ENCODE data around the gene VIPR2. TPM values are rescaled to one million over a fixed set of nuclear protein-coding genes. Genes with fewer than 3 reads are reported as not detected.
"Not testable (repeated sequence)": the region's sequence is repeated elsewhere in the genome, so short reads cannot be mapped to it uniquely, and the experiment has no call there.

VIPR2 gene
- polyA plus RNA-seq, 1 donor, result 2.6 TPM

DNA sequence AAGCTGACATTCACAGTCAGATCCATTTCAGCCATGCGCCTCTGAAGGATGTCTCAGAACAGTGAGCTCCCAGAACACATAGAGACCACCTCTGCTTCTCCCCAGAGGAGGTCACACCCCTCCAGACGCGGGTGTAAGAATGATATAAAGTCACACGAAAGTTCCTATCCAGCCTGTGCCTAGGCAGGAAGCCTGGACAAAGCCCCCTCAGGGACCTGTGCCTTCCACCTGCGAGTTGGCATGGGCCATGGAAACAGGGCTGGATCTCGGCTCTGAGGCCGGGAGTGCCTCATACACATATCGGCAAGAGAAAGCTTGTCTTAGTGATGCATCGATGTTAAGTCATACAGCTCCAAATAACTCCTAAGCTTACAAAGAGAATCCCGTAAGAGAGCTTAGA, 5.0 kb downstream of the VIPR2 start:
- no peak for DNase-seq

DNA sequence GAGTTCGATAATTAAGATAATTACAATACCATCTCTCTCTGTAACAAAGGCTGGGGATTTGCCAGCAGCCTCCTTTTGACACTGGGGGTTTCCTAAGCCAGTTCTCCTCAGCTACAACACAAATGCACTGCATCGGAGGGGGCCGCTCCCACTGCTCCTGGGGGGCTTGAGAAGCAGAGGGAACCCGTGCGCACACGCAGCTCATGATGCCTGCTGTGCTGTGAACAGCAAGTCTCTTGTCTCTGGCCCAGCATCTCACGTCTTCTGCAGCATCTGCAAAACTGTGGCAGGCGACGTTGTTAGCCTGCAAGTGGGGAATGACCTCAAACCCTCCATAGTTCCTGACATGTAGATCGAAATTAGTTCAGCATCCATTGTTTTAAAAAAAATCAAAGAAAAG, 5.5 kb downstream of the VIPR2 start:
- no peak for DNase-seq

DNA sequence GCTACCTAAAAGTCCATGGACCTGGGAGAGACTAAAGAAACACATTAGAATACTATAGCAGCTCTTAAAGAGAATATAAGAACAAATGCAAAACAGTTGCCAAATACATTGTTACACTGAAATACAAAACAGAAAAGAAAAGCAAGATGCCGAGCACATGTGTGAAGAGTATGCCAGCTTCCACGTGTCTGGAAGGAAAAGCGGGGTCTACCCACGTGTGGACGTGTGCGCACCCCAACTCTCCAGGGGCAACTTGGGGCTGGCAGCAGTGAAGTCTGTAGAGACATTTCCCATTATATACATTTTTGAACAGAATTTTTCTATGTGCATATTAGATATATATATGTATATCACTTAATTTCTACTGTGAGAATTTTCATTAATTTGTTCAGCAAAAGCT, 6.2 kb downstream of the VIPR2 start:
- no peak for DNase-seq

DNA sequence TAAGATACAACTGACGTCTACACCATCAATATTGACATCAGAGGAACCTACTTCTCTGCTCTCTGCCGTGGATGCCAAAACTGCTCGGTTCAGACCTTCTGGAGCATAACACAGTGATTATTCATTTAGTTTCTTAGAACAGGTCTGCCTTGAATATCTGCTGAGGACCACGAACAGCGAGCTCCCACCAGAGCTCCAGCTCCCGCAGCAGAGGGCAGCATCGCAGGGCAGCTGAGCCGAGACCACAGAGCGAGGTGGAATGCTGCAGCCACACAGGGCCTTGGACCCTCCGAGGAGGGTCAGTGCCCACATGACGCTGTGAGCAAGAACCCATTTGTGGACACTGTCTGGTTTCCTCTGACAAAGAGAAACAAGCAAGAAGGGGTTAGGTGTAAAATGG, 6.8 kb downstream of the VIPR2 start:
- no peak for DNase-seq

DNA sequence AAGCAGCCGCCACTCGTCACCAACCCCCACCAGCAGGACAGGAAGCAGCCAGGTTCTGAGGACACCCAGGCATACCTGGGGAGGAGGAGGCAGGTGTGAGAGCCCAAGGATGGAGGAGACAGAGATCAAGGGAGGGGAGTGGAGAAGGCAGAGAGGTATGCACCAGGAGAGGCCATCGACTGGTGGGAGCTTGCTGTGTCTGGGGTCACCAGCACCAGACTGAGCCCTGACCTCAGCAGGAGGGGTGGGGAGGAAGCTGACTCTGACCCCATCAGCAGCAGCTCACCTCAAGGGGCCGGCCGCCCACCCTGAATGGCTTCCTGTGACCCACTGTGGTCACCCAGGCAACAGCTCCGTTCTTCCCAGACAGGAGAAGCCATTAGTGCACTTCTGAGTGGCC, 7.8 kb downstream of the VIPR2 start:
- DNase-seq, result no peak

DNA sequence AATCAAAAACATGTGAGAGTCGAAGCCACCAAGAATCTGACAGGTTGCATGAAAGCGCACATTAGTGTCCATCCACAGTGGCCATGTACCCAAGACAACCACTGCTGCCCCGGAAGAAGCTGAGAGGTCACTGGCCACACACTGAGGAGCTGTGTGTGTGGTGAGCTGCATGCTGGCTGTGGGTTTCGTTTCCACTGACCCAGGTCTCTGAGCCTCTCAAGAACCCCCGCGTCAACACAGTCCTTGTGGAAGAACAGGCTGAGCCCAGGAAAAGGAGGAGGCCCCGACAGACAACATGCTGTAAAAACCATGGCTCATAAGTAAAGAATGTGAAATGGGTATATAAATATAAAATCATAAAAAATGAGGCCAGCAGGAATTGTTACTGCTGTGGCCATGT, 8.2 kb downstream of the VIPR2 start:
- no peak for DNase-seq

DNA sequence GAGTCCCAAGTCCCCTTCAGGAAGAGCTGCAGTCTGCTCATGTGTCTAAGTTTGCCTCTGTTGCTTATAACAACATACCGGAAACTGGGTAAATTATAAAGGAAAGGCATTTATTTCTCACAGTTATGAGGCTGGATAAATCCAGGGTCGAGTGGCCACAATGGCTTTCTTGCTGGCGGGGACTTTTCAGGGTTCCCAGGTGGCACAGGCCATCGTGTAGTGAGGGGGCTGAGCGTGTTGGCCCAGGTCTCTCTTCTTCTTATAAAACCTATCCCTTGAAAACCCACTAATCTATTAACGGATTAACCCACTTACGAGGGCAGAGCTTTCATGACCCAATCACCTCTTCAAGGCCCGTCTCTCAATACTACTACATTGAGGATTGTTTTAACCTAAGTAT, 8.7 kb downstream of the VIPR2 start:
- DNase-seq, result no peak

DNA sequence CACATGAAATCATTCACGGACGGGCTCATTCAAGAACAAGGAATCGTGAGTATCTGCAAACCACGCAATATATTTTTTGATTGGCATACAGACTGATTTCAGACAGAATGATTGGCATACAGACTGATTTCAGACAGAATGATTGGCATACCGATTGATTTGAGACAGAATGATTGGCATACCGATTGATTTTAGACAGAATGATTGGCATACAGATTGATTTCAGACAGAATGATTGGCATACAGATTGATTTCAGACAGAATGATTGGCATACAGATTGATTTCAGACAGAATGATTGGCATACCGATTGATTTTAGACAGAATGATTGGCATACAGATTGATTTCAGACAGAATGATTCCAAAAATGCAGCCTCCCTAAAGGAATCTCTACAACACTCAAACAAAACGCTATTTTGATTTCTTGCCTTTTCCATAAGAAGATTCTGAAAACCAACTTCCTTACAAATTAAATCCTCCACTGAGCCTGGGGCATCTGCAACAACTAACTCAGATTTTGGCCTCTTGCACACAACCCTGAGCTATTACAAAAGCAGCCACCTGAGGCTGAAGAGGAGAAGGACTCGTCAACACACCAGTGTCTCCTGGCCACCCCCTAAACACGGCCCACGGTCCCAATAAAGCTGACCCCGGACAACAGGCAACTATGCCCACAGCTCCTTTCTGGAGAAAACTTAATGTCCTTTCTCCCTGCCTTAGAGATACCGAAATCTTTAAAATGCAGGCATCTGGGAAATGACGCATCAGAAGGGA, 11.8 kb downstream of the VIPR2 start:
- not testable (repeated sequence) for DNase-seq

DNA sequence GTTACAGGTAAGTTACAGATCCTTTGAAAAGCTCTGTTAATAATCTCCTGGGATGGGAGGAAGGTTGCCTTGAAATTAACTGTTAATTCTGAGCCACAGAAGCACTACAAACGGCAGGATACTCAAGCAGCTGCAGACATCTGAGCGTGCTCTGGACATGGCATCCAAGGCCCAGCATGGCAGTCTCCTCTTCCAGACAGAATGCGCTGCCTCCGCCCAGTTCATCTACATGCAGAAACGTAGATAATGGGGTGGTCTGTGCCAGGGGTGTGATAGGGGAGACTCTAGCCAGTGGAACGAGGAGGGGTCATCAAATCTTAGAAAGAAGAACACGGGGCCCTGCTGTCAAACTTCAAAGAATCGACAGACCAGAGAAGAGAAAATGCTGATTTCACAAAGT, 13.8 kb downstream of the VIPR2 start:
- no peak for DNase-seq

DNA sequence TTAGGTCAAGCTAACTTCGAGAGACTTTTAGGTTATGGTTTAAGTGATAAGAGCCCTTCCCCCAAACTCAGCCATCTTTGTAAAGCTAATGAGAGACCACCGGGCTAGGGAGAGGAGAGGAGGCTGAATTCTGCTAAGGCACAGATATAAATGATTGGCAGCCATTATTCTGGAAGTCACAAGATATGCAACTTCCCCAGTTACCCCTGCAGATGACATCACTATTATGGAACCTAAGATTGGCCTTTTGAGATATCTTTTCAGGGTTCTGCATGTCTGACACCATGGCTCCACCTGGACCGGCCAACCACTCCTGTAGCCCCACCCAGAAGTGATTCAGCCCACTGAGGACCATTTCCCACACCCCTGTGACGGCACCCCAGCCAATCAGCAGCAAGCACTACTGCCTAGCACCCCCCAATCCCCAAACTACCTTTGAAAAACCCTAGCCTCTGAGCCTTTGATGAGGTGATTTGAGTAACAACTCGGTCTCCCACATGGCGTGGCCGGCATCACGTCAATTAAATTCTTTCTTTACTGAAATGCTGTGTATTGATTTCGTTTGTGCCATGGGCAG, 14.4 kb downstream of the VIPR2 start:
- DNase-seq, result no peak

DNA sequence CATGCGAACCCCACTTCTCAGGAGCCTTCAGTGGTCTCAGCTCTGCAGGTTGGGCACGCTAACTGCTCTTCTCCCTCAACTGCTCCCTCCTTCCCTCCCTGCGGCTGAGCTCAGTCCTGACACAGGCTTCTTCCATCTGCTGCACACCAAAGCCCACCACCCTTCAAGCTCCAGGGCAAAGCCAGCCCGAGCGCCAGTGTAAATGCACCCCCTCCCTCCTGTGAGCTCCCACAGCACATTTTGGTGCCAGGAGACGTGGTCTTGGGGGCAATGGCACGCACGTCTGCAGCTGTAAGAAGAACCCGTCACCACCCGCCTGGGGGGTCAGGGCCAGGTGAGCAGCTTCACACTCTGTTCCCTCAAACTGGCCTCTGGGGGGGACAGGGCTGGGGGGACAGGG, 15.9 kb downstream of the VIPR2 start:
- DNase-seq, result no peak

DNA sequence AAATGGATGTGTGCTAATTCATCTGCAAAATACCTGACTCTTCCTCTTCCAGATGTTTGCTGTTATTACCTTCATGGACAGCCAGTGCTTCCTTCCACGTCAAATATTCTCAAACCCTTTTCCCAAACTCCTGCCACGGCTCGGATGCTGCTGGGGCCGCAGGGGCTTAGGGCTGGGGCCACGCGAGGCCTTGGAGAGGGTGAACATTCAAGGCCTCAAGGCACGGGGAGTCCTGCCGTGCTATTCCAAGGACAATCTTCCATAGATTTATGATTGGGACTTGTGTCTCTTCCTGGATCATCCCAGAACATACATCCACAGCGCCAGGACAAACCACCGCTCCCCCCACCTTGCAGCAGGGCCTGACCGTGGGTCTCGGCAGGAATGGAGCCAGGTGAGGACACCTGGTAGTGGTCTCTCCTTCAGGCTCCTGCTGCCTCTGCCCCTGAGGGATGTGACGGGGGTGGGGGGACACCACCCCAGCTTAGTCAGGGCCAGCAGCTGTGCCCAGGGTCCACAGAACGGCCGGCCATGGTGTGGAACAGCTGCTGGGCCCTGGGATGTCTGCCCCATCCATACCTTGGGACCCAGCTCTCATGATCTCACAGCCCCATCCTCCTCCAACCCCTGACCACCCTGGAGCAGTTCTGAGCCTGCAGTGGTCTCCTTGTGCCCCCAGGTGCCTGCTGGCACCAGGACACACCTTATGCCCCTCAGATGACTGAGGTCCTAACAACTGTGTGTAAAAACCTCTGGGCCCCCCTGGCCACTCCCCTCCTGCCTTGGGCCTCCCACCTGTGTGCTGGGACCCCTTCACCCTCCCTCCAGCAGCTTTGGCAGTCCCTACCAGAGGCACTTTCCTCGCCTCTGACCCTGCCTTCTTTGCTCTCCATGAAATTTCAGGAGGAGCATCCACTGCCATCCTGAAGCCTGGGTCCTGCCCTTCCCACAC, 16.7 kb downstream of the VIPR2 start:
- DNase-seq, result no peak

DNA sequence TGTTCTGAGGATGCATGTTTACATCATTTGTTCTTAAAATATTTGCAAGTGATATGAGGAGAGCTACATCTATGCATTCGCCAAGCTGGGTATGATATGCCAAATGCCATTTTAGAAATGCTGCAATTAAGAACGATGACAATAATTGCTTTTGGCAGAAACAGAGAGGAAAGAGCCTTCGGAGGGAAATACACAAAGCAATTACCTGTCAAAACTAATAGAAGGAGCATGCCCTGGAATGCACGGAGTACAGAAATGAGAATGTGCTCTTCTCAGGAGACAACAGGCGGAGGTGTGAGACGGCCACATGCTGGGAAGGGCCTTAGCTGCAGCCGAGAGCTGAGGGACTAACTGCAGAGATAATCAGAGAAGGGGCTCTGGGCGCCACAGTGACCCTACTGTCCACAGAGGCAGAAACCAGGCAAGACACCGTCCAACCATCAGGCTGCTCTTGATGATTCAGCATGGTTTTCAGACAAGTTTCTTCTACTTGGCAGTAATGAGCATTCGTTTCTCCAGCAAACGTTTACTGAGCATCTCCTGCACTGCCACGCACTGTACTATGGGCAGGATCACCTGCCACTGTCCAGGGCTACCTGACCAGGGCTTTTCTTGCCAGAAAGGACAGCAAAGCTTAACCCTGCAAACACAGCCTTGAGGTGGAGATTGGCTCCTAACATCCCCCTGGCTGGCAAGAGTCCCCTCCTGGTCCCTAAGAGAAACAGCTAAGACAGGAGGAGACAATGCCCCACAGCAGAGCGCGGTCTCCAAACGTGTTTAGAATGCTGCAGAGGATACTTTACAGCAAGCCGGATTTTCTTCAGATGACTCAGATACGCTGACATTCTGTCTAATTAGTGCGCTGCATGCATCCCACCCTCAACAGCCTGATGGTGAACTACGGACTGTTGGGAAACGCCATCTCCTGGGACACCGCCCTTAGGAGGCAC, 18.1 kb downstream of the VIPR2 start:
- no peak for DNase-seq

DNA sequence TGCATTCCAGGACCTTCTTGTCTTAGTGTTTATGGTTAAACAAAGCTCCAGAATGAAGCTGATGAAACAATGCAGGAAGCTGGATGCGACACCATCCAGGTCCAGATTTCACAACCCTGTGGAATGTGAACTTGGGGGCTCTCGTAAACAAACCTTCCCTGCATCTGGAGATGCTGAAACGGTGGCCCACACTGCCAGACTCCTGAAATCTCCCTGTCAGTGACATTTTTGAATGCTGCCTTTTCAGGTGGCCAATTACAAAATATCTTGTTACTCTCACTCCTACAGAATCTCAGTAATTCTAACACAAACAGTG, 18.8 kb downstream of the VIPR2 start:
- DNase-seq, result no peak

DNA sequence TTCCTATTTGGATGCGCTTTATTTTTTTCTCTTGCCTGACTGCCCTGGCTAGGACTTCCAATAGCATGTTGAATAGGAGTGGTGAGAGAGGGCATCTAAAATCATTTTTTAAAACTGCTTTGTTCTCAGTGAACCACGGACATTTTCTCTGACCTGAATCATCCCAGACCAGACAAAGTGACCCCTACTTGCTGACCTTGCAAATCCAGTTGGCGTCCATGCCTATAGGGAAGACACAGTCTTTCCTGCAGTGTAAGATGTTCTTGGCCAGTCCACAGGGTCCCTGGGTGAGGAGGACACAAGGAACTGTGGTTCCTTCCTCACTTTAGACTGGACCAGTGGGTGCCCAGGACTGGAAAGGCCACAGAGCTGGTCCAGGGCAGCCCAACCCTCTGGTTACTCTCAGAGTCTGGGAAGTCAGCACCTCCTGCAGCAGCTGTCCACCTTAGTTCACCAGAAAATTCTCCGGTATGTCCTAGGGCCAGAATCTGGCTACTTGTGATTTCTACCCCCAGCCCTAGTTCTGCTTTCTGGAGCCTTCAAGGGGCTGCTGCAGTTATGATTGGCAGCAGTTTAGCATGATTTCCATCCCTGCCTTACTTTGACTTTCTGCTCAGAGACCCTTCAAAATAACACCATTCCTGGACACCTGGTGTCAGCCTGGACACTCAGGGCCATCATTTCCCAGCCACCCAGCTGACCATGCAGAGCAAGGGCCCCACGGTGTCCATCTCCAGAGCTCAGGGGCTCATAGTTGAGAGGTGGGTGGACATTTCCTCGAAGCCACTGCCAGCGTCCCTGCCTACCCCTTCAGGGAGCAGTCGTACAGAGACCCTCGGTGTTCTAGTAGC, 19.3 kb downstream of the VIPR2 start:
- no peak for DNase-seq

DNA sequence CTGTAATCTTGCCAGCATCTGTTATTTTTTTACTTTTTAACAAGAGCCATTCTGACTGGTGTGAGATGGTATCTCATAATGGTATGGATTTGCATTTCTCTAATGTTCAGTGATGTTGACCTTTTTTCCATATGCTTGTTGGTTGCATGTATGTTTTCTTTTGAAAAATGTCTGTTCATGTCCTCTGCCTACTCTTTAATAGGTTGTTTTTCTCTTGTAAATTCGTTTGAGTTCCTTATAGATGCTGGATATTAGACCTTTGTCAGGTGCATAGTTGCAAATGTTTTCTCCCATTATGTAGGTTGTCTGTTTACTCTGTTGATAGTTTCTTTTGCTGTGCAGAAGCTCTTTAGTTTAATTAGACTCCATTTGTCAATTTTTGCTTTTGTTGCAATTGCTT, 20.9 kb downstream of the VIPR2 start:
- not testable (repeated sequence) for DNase-seq

DNA sequence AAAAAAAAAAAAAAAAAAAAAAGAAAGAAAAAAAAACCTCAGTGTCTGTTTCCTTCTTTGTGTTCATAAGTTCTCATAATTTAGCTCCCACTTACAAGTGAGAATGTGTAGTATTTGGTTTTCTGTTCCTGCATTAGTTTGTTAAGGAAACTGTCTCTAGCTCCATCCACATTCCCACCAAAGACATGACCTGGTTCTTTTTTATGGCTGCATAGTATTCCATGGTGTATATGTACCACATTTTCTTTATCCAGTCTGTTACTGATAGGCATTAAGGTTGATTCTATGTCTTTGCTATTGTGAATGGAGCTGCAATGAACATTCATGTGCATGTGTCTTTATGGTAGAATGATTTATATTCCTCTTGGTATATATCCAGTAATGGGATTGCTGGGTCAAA, 21.4 kb downstream of the VIPR2 start:
- DNase-seq, result not testable (repeated sequence)

DNA sequence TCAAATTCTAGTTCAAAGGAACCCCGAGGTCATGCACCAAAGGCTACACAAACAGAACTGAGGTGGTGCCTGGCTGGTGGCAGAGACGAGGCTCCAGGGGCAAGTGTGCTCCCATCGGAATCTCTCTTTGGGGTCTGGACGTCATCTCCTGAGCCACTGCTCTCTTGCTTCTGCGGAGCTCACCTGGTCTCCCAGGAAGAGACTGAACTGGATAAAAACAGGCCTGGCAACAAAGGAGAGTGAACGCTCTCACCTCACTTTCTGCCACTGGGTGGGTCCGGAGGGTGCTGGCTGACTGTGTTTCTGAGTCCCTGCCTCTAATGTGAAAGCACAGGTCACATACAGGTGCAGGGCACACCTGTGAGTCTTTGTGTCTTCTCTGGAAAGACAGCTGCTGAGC, 22.4 kb downstream of the VIPR2 start:
- no peak for DNase-seq

DNA sequence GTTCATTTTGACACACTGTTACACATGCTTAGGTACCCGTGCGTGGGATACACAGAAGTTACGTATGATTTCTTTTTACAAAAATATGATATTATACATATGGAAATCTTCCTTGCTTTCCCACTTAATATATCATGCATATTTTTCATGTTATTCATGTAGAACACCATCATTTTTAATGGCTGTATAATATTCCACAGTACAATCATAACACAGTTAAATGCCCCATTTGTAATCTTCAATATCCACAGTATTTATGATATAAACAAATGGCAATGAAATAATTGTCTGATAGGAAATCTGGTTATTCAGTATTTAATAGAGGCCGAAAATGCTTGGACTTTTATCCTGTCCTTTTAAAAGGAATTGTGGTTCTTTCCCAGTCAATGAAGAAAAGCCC, 23.2 kb downstream of the VIPR2 start:
- no peak for DNase-seq

DNA sequence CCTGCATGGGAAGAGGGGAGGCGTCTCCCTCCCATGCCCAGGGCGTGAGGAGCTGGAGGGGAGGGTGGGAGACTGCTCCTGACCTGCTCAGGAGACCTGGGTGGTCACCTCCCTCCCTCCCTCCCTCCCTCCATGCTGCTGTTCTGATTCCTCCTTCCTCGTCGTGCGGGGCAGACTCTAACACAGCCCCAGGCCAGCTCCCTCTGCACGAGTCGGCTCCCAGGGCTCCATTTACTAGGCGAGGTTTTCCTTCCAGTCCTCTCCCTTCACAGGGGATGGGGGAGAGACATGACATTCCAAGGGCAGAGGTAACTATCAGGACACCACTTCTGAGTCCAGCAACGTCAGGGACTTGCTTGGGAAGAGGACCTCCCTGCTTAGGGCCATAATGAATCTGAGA, 23.6 kb downstream of the VIPR2 start:
- no peak for DNase-seq

DNA sequence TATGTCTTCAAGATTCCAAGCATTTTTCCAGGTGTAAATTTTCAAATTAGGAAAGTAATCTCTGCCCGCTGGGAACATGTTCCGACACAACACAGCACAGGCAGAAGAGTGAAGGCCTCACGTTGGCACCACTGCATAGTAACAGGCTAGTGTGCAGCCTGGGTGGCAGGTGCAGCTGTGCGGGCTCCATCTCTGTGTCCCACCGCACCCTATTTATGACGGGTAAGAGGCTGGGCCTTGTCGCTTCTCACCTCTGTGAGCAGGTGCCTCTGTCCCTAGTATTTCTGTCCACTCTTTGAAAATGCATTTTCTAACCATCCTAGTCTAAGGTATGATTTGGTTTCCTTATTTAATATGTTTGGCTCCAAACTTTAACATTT, 24.1 kb downstream of the VIPR2 start:
- DNase-seq, result no peak

Data from left kidney (tissue), 2 donors.